GM19023 (cell line): ENCODE data around the gene STAB1.

Experiments used
- ATAC-seq: cut with Tn5 transposase; IDR thresholded peaks from one replicate; pipeline ENCODE4 v1.9.1; 2021; ENCODE audit warnings: mild to moderate bottlenecking, moderate library complexity; ENCODE audit not compliant: unreplicated experiment

STAB1 gene

GRCh38 chr3:52561028-52561747 lies 66.0 kb downstream of the STAB1 start:
- ATAC-seq, result no peak

- ATAC-seq, result no peak
These were observed 68.8 kb downstream of the STAB1 start for GRCh38 chr3:52563984-52564383.

- no peak for ATAC-seq
These were observed 72.9 kb downstream of the STAB1 start for GRCh38 chr3:52568069-52568468.

GRCh38 chr3:52570076-52570475 lies 74.9 kb downstream of the STAB1 start:
- no peak for ATAC-seq

- ATAC-seq, result no peak
These were observed 77.1 kb downstream of the STAB1 start for GRCh38 chr3:52572221-52572620.
